ENCODE data around the gene SHB. TPM values are rescaled to one million over a fixed set of nuclear protein-coding genes. Genes with fewer than 3 reads are reported as not detected.

Gene SHB
- polyA plus RNA-seq, 1 donor (not counting 4 experiments of a cell fraction or from before 2014, with no cell fraction given) = 10.9 TPM

DNA sequence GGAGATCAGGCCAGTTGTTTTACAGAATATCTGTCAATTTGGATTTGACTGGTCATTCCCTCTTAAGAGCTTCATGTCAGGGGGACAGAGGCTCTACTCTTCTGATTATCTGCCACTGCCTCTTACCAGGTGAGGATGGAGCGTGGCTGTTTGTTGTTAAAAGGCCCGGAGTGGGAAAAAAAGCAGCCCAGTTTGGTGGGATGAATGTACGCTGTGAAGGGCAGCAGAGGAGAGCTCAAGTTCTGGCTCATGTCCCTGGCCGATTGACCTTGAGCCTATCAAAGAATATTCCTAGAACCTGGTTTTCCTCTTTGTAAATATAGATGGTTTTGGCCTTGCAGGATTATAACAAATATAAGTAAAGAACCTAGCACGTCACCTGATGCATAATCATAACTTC, 16.3 kb upstream of the SHB start:
- no peaks in the 10 kb centered on the region for H3K4me1 ChIP-seq (ENCODE audit: control insufficient read depth, extremely low read depth, insufficient read depth, low read length)
- H3K36me3 ChIP-seq (ENCODE audit: control insufficient read depth in 2 of 2, extremely low read depth in 1 of 2, insufficient read depth in 2 of 2, low read length in 2 of 2) = no peaks in the 10 kb centered on the region
- no peak overlapping the region for H3K27ac ChIP-seq (ENCODE audit: control insufficient read depth, insufficient read depth, low read length)
- H3K4me2 ChIP-seq (ENCODE audit: control insufficient read depth, extremely low read depth, insufficient read depth, low read depth, low read length) = no peak overlapping the region
- DNase-seq (ENCODE audit: low read depth, low spot score) (no peak), FAIRE-seq (no peak)
- no peaks in the 10 kb centered on the region for H3K9me1 ChIP-seq (ENCODE audit: control insufficient read depth, extremely low read depth, insufficient read depth, low read length)
- dilution Hi-C loops (cut with MboI; ENCODE audit: extremely low pct_ligation_motif_present, low sequenced_read_pairs) = no loop called here
- no peak for TF ChIP-seq EZH2 (IDR thresholded peaks at IDR 0.05; ENCODE audit: low read length)
- TF ChIP-seq, protein P1, sequence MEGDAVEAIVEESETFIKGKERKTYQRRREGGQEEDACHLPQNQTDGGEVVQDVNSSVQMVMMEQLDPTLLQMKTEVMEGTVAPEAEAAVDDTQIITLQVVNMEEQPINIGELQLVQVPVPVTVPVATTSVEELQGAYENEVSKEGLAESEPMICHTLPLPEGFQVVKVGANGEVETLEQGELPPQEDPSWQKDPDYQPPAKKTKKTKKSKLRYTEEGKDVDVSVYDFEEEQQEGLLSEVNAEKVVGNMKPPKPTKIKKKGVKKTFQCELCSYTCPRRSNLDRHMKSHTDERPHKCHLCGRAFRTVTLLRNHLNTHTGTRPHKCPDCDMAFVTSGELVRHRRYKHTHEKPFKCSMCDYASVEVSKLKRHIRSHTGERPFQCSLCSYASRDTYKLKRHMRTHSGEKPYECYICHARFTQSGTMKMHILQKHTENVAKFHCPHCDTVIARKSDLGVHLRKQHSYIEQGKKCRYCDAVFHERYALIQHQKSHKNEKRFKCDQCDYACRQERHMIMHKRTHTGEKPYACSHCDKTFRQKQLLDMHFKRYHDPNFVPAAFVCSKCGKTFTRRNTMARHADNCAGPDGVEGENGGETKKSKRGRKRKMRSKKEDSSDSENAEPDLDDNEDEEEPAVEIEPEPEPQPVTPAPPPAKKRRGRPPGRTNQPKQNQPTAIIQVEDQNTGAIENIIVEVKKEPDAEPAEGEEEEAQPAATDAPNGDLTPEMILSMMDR (optimal IDR thresholded peaks at IDR 0.05 in 1 of 3, IDR thresholded peaks at IDR 0.05 in 1 of 3, conservative IDR thresholded peaks at IDR 0.05 in 1 of 3; ENCODE audit: extremely low read depth in 1 of 3, insufficient read depth in 2 of 3, low read length in 3 of 3) = no peak
- H4K20me1 ChIP-seq (ENCODE audit: control insufficient read depth, extremely low read depth, insufficient read depth, low read length) = no peaks in the 10 kb centered on the region
- H3K27me3 ChIP-seq (ENCODE audit: control insufficient read depth, extremely low read depth, insufficient read depth, low read length) = no peaks in the 10 kb centered on the region
- H2AFZ ChIP-seq (ENCODE audit: control insufficient read depth, low read length) = no peak overlapping the region
- no peak overlapping the region for H3K4me3 ChIP-seq (ENCODE audit: control insufficient read depth in 2 of 3, extremely low read depth in 1 of 3, insufficient read depth in 2 of 3, low read depth in 1 of 3, low read length in 3 of 3)
- no peak overlapping the region for H3K9ac ChIP-seq (ENCODE audit: control insufficient read depth, extremely low read depth, insufficient read depth, low read length)
- no peaks in the 10 kb centered on the region for H3K9me3 ChIP-seq (ENCODE audit: control insufficient read depth, low read depth, low read length)
- no peaks in the 10 kb centered on the region for H3K79me2 ChIP-seq (ENCODE audit: control insufficient read depth, insufficient read depth, low read length)

DNA sequence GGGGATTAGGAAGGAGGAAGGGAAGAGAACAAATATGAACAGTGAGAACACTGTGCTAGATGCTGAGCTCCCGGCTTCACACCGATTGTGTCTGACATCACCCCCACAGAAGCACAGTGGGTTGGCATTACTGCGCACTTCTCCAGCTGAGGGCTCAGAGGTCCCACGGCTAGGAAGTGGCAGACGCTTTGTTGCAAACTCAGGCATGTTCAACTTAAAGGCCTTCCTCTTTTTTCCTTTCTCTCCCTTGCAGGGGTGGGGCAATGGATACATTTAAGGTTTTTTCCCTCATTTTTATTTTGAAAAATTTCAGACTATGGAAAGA, 15.5 kb upstream of the SHB start:
- H3K4me3 ChIP-seq (ENCODE audit: control insufficient read depth in 2 of 3, extremely low read depth in 1 of 3, insufficient read depth in 2 of 3, low read depth in 1 of 3, low read length in 3 of 3) = no peak overlapping the region
- TF ChIP-seq, protein P1 (optimal IDR thresholded peaks at IDR 0.05 in 1 of 3, IDR thresholded peaks at IDR 0.05 in 1 of 3, conservative IDR thresholded peaks at IDR 0.05 in 1 of 3; ENCODE audit: extremely low read depth in 1 of 3, insufficient read depth in 2 of 3, low read length in 3 of 3) = no peak
- dilution Hi-C loops (cut with MboI; ENCODE audit: extremely low pct_ligation_motif_present, low sequenced_read_pairs) = no loop called here
- H3K9ac ChIP-seq (ENCODE audit: control insufficient read depth, extremely low read depth, insufficient read depth, low read length) = no peak overlapping the region
- H3K36me3 ChIP-seq (ENCODE audit: control insufficient read depth in 2 of 2, extremely low read depth in 1 of 2, insufficient read depth in 2 of 2, low read length in 2 of 2) = no peaks in the 10 kb centered on the region
- no peaks in the 10 kb centered on the region for H3K9me3 ChIP-seq (ENCODE audit: control insufficient read depth, low read depth, low read length)
- no peaks in the 10 kb centered on the region for H3K79me2 ChIP-seq (ENCODE audit: control insufficient read depth, insufficient read depth, low read length)
- H3K27ac ChIP-seq (ENCODE audit: control insufficient read depth, insufficient read depth, low read length) = no peak overlapping the region
- FAIRE-seq (no peak), DNase-seq (ENCODE audit: low read depth, low spot score) (no peak)
- no peak overlapping the region for H2AFZ ChIP-seq (ENCODE audit: control insufficient read depth, low read length)
- H3K4me2 ChIP-seq (ENCODE audit: control insufficient read depth, extremely low read depth, insufficient read depth, low read depth, low read length) = no peak overlapping the region
- no peaks in the 10 kb centered on the region for H4K20me1 ChIP-seq (ENCODE audit: control insufficient read depth, extremely low read depth, insufficient read depth, low read length)
- no peaks in the 10 kb centered on the region for H3K27me3 ChIP-seq (ENCODE audit: control insufficient read depth, extremely low read depth, insufficient read depth, low read length)
- peaks cover 3% of the 10 kb centered on the region for H3K4me1 ChIP-seq (ENCODE audit: control insufficient read depth, extremely low read depth, insufficient read depth, low read length)
- no peaks in the 10 kb centered on the region for H3K9me1 ChIP-seq (ENCODE audit: control insufficient read depth, extremely low read depth, insufficient read depth, low read length)
